GM19324 (cell line): ENCODE measurements around the gene TSPAN5.
"Not testable (repeated sequence)": the region's sequence is repeated elsewhere in the genome, so short reads cannot be mapped to it uniquely, and the experiment has no call there.

Source experiments
- ATAC-seq: cut with Tn5 transposase; IDR thresholded peaks from one replicate; pipeline ENCODE4 v1.9.1; 2021; ENCODE audit warnings: mild to moderate bottlenecking, moderate library complexity; ENCODE audit not compliant: unreplicated experiment, low FRiP score

The TSPAN5 gene

GRCh38 chr4:98565681-98566301 lies 92.6 kb downstream of the TSPAN5 start:
- no peak for ATAC-seq

- ATAC-seq = no peak
Measured at GRCh38 chr4:98564852-98565251, 93.6 kb downstream of the TSPAN5 start.

- no peak for ATAC-seq
Measured at GRCh38 chr4:98560321-98560720, 98.1 kb downstream of the TSPAN5 start.

- no peak for ATAC-seq
Measured at GRCh38 chr4:98558471-98559169, 99.8 kb downstream of the TSPAN5 start.

GRCh38 chr4:98557194-98557892 lies 101.1 kb downstream of the TSPAN5 start:
- no peak for ATAC-seq

- no peak for ATAC-seq
Measured at GRCh38 chr4:98556451-98556850, 102.0 kb downstream of the TSPAN5 start.

GRCh38 chr4:98555798-98556445 lies 102.5 kb downstream of the TSPAN5 start:
- ATAC-seq = no peak

GRCh38 chr4:98546910-98547594 lies 111.4 kb downstream of the TSPAN5 start:
- ATAC-seq = no peak

GRCh38 chr4:98544818-98545414 lies 113.5 kb downstream of the TSPAN5 start:
- ATAC-seq = peak; percentile 62

GRCh38 chr4:98544141-98544817 lies 114.1 kb downstream of the TSPAN5 start:
- no peak for ATAC-seq

GRCh38 chr4:98542011-98542410 lies 116.4 kb downstream of the TSPAN5 start:
- ATAC-seq = no peak

- no peak for ATAC-seq
Measured at GRCh38 chr4:98540803-98541202, 117.6 kb downstream of the TSPAN5 start.

- ATAC-seq = no peak
Measured at GRCh38 chr4:98539741-98540140, 118.7 kb downstream of the TSPAN5 start.

GRCh38 chr4:98539299-98539698 lies 119.1 kb downstream of the TSPAN5 start:
- ATAC-seq = no peak

- ATAC-seq = no peak
Measured at GRCh38 chr4:98536631-98537030, 121.8 kb downstream of the TSPAN5 start.

GRCh38 chr4:98534146-98534545 lies 124.3 kb downstream of the TSPAN5 start:
- ATAC-seq = not testable (repeated sequence)

- no peak for ATAC-seq
Measured at GRCh38 chr4:98530572-98530971, 127.8 kb downstream of the TSPAN5 start.

GRCh38 chr4:98529970-98530569 lies 128.3 kb downstream of the TSPAN5 start:
- ATAC-seq = no peak

- no peak for ATAC-seq
Measured at GRCh38 chr4:98528882-98529281, 129.5 kb downstream of the TSPAN5 start.
